Esophagus muscularis mucosa (tissue), 3 donors: Measurements from ENCODE around the gene ME1.

Experiments
- CTCF ChIP-seq, 3 experiments: fragments of 200-600 bp in 2 of 3; fragments of 450-650 bp in 1 of 3; sonication (generic) in 2 of 3; IDR thresholded peaks; one replicate each; pipeline ENCODE4 v1.5.1; 2017 to 2019; ENCODE audit warnings: antibody characterized with exemption in 3 of 3, mild to moderate bottlenecking in 2 of 3, moderate library complexity in 1 of 3
- POLR2A ChIP-seq: fragments of 450-650 bp; IDR thresholded peaks from one replicate; pipeline ENCODE4 v1.6.1; 2017; ENCODE audit warnings: antibody characterized with exemption, moderate library complexity, mild to moderate bottlenecking, low read depth

- TF ChIP-seq CTCF (IDR thresholded peaks at IDR 0.05) = no peak
- TF ChIP-seq POLR2A = no peak
Measured at GRCh38 chr6:83403191-83403590, 27.7 kb downstream of the ME1 start.
